ENCODE data around the gene EIF1B.

DNA sequence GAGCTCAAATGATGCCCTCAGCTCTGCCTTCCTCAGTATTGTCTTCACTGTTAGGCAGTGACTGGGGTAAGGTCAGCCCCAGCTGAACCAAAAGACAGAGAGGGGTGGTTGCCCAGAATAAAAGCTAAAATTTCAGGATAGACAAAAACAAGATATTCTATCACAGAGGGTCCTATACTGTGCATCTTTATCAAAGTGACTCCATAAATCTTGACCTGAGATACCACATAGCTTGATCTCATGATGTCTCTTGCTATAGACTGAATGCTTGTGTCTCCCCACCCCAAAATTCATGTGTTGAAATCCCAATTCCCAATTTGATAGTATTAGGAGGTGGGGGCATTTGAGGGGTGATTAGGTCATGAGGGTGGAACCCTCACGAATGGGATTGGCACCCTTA is 30.4 kb downstream of the EIF1B start:
- TF ChIP-seq SUZ12 (IDR thresholded peaks at IDR 0.05) = no peak
- no peak for TF ChIP-seq FOXK2 (IDR thresholded peaks at IDR 0.05)
- TF ChIP-seq SP1 (IDR thresholded peaks at IDR 0.05) = no peak
- no peak for TF ChIP-seq NFRKB (IDR thresholded peaks at IDR 0.05)
- no peak for TF ChIP-seq L3MBTL2 (conservative IDR thresholded peaks at IDR 0.05)
- no peak for TF ChIP-seq ELF4 (IDR thresholded peaks at IDR 0.05)
- no peak for TF ChIP-seq BHLHE40 (IDR thresholded peaks at IDR 0.05; ENCODE audit: borderline replicate concordance)
